ENCODE results near the gene MMP11.

Gene MMP11

DNA sequence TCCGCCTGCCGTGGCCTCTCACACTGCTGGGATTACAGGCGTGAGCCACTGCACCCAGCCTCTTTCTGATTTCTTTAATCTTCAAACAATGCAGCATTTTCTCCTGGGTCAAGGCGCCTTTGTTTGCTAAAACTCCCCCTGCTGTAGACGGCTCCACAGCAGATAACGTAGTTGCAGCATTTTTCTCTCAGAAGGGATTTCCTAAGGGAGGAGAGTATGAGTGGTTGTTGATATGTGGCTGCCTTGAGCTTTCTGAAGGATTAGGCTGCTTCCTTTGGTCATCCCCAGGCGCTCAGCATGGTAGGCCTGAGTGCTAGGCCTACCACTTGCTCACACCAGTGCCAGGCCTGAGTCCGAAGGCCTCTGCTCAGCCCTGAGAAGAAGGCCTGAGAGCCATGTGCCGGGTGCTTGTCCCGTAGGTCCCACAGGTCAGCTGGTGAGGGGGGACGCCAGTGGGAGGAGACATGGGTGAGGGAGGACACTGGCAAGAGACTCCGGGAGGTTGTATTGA, 32.2 kb downstream of the MMP11 start:
- H3K4me3 ChIP-seq (ENCODE audit: low read length in 2 of 2) = no peak overlapping the region
- peaks cover 50 to 57% of the 10 kb centered on the region in 2 donors for H3K36me3 ChIP-seq (ENCODE audit: control insufficient read depth in 2 of 2, insufficient read depth in 2 of 2, low read length in 2 of 2)
- no peak overlapping the region for H3K9ac ChIP-seq (ENCODE audit: low read length in 2 of 2)
- H3K4me1 ChIP-seq (ENCODE audit: control insufficient read depth, insufficient read depth, low read length) = no peaks in the 10 kb centered on the region
- H3K27me3 ChIP-seq (ENCODE audit: control insufficient read depth in 1 of 2, insufficient read depth in 2 of 2, low read length in 2 of 2) = no peaks in the 10 kb centered on the region
- H3K9me3 ChIP-seq (ENCODE audit: control insufficient read depth in 2 of 2, low read length in 2 of 2) = no peaks in the 10 kb centered on the region
- H3K27ac ChIP-seq (ENCODE audit: low read length) = no peak overlapping the region

DNA sequence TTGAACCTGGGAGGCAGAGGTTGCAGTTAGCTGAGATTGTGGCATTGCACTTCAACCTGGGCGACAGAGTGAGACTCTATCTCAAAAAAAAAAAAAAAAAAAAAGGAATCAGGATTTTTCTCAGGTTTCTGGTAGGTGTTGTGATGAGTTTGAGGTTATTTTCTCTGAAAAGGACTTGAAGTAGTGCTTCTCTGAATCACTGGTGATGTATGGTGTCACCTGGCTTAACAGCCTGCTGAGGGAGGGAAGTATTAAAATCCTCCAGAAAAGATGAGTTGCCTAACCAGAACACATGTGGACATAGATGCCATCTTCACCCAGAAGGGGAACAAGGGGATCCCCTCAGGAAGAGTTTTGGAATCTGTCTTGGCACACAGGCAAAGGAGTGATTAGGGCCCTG, 34.2 kb downstream of the MMP11 start:
- no peaks in the 10 kb centered on the region for H3K4me1 ChIP-seq (ENCODE audit: control insufficient read depth, insufficient read depth, low read length)
- no peaks in the 10 kb centered on the region for H3K9me3 ChIP-seq (ENCODE audit: control insufficient read depth in 2 of 2, low read length in 2 of 2)
- no peak overlapping the region for H3K9ac ChIP-seq (ENCODE audit: low read length in 2 of 2)
- peaks cover 38 to 44% of the 10 kb centered on the region in 2 donors for H3K36me3 ChIP-seq (ENCODE audit: control insufficient read depth in 2 of 2, insufficient read depth in 2 of 2, low read length in 2 of 2)
- no peak overlapping the region for H3K27ac ChIP-seq (ENCODE audit: low read length)
- H3K27me3 ChIP-seq (ENCODE audit: control insufficient read depth in 1 of 2, insufficient read depth in 2 of 2, low read length in 2 of 2) = no peaks in the 10 kb centered on the region
- no peak overlapping the region for H3K4me3 ChIP-seq (ENCODE audit: low read length in 2 of 2)

DNA sequence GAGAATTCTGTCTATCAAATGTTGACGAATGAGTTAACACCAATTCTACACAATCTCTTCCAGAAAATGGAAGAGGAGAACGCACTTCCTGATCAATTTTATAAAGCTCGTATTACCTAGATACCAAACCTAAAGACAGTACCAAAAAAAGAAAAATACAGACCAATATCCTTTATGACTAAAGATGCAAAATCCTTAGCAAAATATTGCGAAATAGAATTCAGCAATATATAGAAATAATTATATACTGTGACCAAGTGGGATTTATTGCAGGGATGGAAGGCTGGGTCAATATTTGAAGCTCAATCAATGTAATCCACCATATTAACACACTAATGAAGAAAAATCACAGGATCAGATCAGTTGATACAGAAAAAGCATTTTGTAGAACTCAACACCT, 39.7 kb downstream of the MMP11 start:
- no peak overlapping the region for H3K27ac ChIP-seq (ENCODE audit: low read length)
- H3K27me3 ChIP-seq (ENCODE audit: control insufficient read depth in 1 of 2, insufficient read depth in 2 of 2, low read length in 2 of 2) = no peaks in the 10 kb centered on the region
- no peaks in the 10 kb centered on the region for H3K9me3 ChIP-seq (ENCODE audit: control insufficient read depth in 2 of 2, low read length in 2 of 2)
- H3K36me3 ChIP-seq (ENCODE audit: control insufficient read depth in 2 of 2, insufficient read depth in 2 of 2, low read length in 2 of 2) = peaks cover 19 to 30% of the 10 kb centered on the region in 2 donors
- H3K9ac ChIP-seq (ENCODE audit: low read length in 2 of 2) = no peak overlapping the region
- H3K4me1 ChIP-seq (ENCODE audit: control insufficient read depth, insufficient read depth, low read length) = no peaks in the 10 kb centered on the region
- H3K4me3 ChIP-seq (ENCODE audit: low read length in 2 of 2) = no peak overlapping the region

DNA sequence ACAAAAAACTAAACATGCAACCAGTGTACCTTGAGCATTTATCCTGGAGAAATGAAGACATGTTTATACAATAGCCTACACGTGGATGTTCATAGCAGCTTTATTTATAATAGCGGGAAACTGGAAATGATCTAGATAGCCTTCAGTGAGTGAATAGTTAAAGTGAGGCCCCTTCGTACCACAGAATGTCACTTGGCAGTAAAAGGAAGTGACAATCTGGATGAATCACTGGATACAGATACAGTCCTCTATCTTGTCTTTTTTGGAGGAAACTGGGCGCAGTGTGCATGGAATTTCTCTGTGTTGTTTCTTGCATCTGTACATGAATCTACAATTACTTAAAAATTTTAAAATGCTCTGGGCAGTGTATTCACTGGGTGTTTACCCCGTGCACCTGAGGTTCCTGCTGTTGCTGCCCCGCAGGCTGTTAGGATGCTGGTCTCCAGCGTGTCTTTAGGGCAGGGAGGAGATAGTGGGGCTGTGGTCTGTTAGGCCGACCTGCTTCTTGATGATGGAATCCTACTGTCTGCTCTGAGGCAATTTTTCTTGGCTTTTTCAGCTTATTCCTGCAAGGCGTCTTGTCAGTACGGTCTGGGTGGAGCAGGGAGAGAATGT, 43.0 kb downstream of the MMP11 start:
- Histone ChIP-seq H3K9ac (ENCODE audit: low read length in 2 of 2) (no peak overlapping the region), H3K4me3 (ENCODE audit: low read length in 2 of 2) (no peak overlapping the region), H3K27me3 (ENCODE audit: control insufficient read depth in 1 of 2, insufficient read depth in 2 of 2, low read length in 2 of 2) (no peaks in the 10 kb centered on the region), H3K36me3 (ENCODE audit: control insufficient read depth in 2 of 2, insufficient read depth in 2 of 2, low read length in 2 of 2) (peaks cover 33 to 36% of the 10 kb centered on the region in 2 donors), H3K27ac (ENCODE audit: low read length) (no peak overlapping the region), H3K4me1 (ENCODE audit: control insufficient read depth, insufficient read depth, low read length) (no peaks in the 10 kb centered on the region), H3K9me3 (ENCODE audit: control insufficient read depth in 2 of 2, low read length in 2 of 2) (no peaks in the 10 kb centered on the region)

DNA sequence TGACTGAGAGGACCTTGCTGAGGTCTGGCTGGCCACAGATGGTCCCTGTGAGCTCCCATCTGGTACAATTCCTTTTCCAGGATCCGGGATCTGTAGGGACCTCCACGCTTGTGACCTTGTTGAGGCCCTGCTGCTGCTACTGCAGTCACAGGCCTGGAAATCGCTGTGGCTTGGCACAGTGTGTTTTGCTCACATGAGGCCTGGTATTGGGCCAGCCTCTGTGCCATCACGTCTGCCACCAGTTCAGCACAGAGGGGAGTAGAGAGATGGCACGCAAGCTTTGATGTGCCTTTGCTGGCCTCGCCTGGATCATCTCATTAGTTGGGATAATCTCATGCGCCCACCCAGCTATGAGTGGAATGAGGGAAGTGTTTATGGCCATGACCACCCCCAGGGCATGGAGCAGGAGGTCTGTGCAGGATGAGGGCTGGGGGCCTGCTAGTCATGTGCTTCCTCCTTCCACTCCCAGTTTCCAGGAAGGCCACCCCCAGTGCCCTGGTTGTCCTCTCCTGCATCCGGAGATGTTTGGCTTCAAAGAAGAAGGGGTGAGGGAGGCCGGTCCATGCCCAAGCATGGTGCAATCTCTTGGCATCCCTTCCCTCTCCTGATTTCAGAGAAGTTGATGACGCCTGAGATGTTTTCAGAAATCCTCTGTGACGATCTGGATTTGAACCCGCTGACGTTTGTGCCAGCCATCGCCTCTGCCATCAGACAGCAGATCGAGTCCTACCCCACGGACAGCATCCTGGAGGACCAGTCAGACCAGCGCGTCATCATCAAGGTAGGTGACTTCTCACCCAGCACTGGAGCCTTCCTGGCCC, 43.7 kb downstream of the MMP11 start:
- no peaks in the 10 kb centered on the region for H3K27me3 ChIP-seq (ENCODE audit: control insufficient read depth in 1 of 2, insufficient read depth in 2 of 2, low read length in 2 of 2)
- no peaks in the 10 kb centered on the region for H3K9me3 ChIP-seq (ENCODE audit: control insufficient read depth in 2 of 2, low read length in 2 of 2)
- H3K27ac ChIP-seq (ENCODE audit: low read length) = no peak overlapping the region
- H3K36me3 ChIP-seq (ENCODE audit: control insufficient read depth in 2 of 2, insufficient read depth in 2 of 2, low read length in 2 of 2) = peaks cover 35 to 40% of the 10 kb centered on the region in 2 donors
- H3K4me1 ChIP-seq (ENCODE audit: control insufficient read depth, insufficient read depth, low read length) = no peaks in the 10 kb centered on the region
- H3K9ac ChIP-seq (ENCODE audit: low read length in 2 of 2) = no peak overlapping the region
- H3K4me3 ChIP-seq (ENCODE audit: low read length in 2 of 2) = no peak overlapping the region

DNA sequence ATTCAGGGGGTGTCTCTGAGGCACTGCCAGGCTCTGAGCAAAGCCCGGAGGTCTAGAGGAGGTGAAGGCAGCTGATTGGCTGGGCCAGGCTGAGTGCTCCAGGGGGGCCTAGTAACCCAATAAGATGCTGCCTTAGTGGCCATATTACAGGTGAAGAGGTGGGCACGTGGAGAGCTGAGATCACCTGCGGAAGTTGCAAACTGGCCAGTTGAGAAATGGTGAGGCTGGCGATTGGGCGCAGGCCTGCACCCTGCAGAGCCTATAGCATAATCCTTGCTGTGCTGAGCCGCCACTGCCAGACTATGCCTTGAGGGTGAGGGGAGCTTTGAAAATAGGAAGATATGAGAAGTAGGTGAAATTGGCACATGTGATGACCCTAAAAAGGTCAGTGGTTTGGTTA, 44.5 kb downstream of the MMP11 start:
- no peak overlapping the region for H3K27ac ChIP-seq (ENCODE audit: low read length)
- H3K4me1 ChIP-seq (ENCODE audit: control insufficient read depth, insufficient read depth, low read length) = no peaks in the 10 kb centered on the region
- peaks cover 30 to 42% of the 10 kb centered on the region in 2 donors for H3K36me3 ChIP-seq (ENCODE audit: control insufficient read depth in 2 of 2, insufficient read depth in 2 of 2, low read length in 2 of 2)
- no peaks in the 10 kb centered on the region for H3K27me3 ChIP-seq (ENCODE audit: control insufficient read depth in 1 of 2, insufficient read depth in 2 of 2, low read length in 2 of 2)
- no peak overlapping the region for H3K9ac ChIP-seq (ENCODE audit: low read length in 2 of 2)
- H3K4me3 ChIP-seq (ENCODE audit: low read length in 2 of 2) = no peak overlapping the region
- H3K9me3 ChIP-seq (ENCODE audit: control insufficient read depth in 2 of 2, low read length in 2 of 2) = no peaks in the 10 kb centered on the region

DNA sequence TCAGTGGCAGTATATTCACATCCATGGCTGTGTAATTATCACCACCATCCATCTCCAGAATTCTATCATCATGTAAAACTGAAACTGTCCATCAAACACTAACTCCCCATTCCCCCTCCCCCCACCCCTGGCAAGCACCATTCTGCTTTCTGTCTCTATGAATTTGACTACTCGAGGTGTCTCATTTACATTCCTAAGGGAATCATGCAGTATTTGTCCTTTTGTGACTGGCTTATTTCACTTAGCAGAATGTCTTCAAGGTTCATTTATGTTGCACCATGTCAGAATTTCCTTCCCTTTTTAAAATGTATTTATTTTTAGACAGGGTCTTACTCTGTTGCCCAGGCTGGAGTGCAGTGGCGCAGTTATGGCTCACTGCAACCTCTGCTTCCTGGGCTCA, 45.9 kb downstream of the MMP11 start:
- Histone ChIP-seq H3K27ac (ENCODE audit: low read length) (no peak overlapping the region), H3K9ac (ENCODE audit: low read length in 2 of 2) (no peak overlapping the region), H3K4me3 (ENCODE audit: low read length in 2 of 2) (no peak overlapping the region), H3K36me3 (ENCODE audit: control insufficient read depth in 2 of 2, insufficient read depth in 2 of 2, low read length in 2 of 2) (peaks cover 36 to 53% of the 10 kb centered on the region in 2 donors), H3K4me1 (ENCODE audit: control insufficient read depth, insufficient read depth, low read length) (no peaks in the 10 kb centered on the region), H3K27me3 (ENCODE audit: control insufficient read depth in 1 of 2, insufficient read depth in 2 of 2, low read length in 2 of 2) (no peaks in the 10 kb centered on the region), H3K9me3 (ENCODE audit: control insufficient read depth in 2 of 2, low read length in 2 of 2) (no peaks in the 10 kb centered on the region)

DNA sequence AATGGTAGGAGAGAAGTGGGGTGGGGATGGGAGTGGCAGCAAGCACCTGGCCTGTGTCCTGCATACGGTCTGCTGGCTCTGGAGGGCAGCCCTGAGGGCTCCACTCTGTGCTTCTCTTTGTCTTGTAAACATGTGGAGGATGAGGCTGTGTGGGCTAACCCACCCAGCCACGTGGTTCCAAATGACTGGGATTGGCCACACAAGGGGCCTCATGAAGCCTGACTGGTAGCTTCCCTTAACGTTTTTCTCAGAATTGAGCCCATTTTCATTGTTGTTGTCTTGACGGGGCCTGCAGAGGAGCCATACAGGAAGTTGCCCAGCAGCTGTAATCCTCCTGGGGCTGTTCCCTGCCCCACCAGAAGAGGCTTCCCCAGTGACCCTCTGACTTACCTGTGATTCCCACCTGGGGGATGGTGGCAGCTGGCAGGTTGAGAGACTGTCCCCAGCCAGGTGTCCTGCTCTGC, 48.1 kb downstream of the MMP11 start:
- Histone ChIP-seq H3K9me3 (ENCODE audit: control insufficient read depth in 2 of 2, low read length in 2 of 2) (no peaks in the 10 kb centered on the region), H3K4me3 (ENCODE audit: low read length in 2 of 2) (no peak overlapping the region), H3K27me3 (ENCODE audit: control insufficient read depth in 1 of 2, insufficient read depth in 2 of 2, low read length in 2 of 2) (no peaks in the 10 kb centered on the region), H3K9ac (ENCODE audit: low read length in 2 of 2) (no peak overlapping the region), H3K27ac (ENCODE audit: low read length) (no peak overlapping the region), H3K36me3 (ENCODE audit: control insufficient read depth in 2 of 2, insufficient read depth in 2 of 2, low read length in 2 of 2) (peaks cover 47 to 71% of the 10 kb centered on the region in 2 donors), H3K4me1 (ENCODE audit: control insufficient read depth, insufficient read depth, low read length) (no peaks in the 10 kb centered on the region)

DNA sequence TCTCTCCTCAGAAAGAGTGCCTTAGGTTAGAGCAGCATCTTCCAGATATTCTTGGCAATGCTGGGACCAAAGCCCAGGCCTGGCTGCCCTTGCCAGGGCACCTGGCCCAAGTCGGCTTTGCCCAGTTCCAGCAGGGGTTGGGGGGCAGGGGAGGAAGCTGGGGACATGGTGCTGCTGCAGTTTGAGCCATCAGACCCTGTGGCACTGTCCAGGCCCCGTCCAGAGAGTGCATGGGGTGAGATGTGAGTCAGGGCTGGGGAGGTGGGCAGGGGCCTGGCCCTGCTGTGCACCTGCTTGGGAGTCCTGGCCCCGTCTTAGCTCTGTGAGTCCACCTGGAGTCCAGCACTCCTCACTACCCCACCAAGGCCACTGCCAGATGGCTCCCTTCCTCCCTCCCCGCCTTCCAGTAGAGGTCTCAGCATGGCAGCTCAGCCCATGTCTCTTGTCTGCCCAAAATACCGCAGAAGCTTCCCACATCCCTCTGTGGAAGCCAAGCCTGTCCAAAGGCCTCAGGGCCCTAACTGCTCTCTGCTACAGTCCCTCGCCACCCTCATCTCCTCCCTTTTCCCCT, 49.5 kb downstream of the MMP11 start:
- H3K9ac ChIP-seq (ENCODE audit: low read length in 2 of 2) = no peak overlapping the region

DNA sequence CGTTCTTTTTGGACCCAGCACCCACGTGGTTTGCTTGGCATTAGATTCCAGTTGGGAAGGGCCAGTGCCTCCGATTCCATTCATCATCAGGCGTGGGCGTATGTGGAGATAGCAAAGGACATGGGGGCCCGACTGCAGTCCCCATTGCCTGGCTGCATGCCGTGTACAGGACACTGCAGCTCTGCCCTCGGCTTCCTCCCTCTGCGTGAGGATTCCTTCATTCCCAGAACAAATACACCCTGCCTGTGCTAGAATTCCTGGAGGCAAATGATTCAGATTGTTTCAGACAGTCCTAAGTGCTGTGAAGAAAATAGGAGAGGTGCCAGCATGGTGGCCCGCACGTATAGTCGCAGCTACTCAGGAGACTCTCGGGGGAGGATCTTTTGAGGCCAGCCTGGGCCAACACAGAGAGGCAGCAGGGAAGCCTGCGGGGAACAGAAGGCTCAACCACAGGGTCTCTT, 50.7 kb downstream of the MMP11 start:
- Histone ChIP-seq H3K27me3 (ENCODE audit: control insufficient read depth in 1 of 2, insufficient read depth in 2 of 2, low read length in 2 of 2) (no peaks in the 10 kb centered on the region), H3K9me3 (ENCODE audit: control insufficient read depth in 2 of 2, low read length in 2 of 2) (no peaks in the 10 kb centered on the region), H3K36me3 (ENCODE audit: control insufficient read depth in 2 of 2, insufficient read depth in 2 of 2, low read length in 2 of 2) (peaks cover 46 to 73% of the 10 kb centered on the region in 2 donors), H3K9ac (ENCODE audit: low read length in 2 of 2) (no peak overlapping the region), H3K27ac (ENCODE audit: low read length) (no peak overlapping the region), H3K4me3 (ENCODE audit: low read length in 2 of 2) (no peak overlapping the region), H3K4me1 (ENCODE audit: control insufficient read depth, insufficient read depth, low read length) (no peaks in the 10 kb centered on the region)

More for the DNA sequence above, 49.5 kb downstream of the MMP11 start:
- no peaks in the 10 kb centered on the region for H3K9me3 ChIP-seq (ENCODE audit: control insufficient read depth in 2 of 2, low read length in 2 of 2)
- H3K27ac ChIP-seq (ENCODE audit: low read length) = no peak overlapping the region
- no peak overlapping the region for H3K4me3 ChIP-seq (ENCODE audit: low read length in 2 of 2)
- peaks cover 46 to 69% of the 10 kb centered on the region in 2 donors for H3K36me3 ChIP-seq (ENCODE audit: control insufficient read depth in 2 of 2, insufficient read depth in 2 of 2, low read length in 2 of 2)
- no peaks in the 10 kb centered on the region for H3K4me1 ChIP-seq (ENCODE audit: control insufficient read depth, insufficient read depth, low read length)
- no peaks in the 10 kb centered on the region for H3K27me3 ChIP-seq (ENCODE audit: control insufficient read depth in 1 of 2, insufficient read depth in 2 of 2, low read length in 2 of 2)

All from stomach smooth muscle (tissue), 2 donors.